Prostate gland (tissue), 2 donors: ENCODE results near the gene GNB2.

Experiments
- POLR2A ChIP-seq: fragments of 450-650 bp; IDR thresholded peaks from one replicate; pipeline ENCODE4 v1.6.1; 2016; ENCODE audit warnings: antibody characterized with exemption, mild to moderate bottlenecking
- POLR2AphosphoS5 ChIP-seq: sonication (generic); formaldehyde crosslinking; IDR thresholded peaks from one replicate; pipeline ENCODE4 v1.6.1; 2017; ENCODE audit warnings: antibody characterized with exemption
- TF ChIP-seq, protein P1 (sequence below), 4 experiments: fragments of 200-600 bp in 2 of 4; fragments of 450-650 bp in 2 of 4; sonication (generic) in 2 of 4; IDR thresholded peaks; 1 replicate in 3 of 4; 2 replicates in 1 of 4; pipeline ENCODE4 v1.5.1; 2016 to 2019; ENCODE audit warnings: antibody characterized with exemption in 4 of 4, mild to moderate bottlenecking in 2 of 4, moderate library complexity in 2 of 4

DNA sequence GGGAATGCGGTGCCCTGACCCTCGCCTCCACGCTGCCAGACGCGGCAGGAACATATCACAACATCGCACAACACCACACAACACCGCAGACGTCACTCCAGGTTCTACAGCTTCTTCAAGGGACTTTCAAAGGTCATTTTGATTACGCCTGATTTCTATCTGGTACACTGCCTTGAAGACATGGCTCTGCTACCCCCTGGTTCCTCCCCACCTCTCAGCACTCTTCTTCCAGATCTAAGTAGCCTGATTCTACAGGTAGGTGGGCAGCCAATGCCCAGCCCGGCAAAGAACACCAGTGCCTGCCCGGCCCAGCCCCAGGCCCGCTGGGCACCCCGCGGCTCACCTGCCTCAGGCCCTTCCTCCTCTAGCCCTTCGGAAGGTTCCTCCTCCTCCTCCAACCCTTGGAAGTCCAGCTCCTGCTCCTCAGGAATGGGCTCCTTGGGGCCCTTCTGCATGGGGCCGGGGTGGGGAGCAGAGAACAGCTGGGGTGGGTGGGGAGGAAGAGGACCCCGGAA is 12.1 kb downstream of the GNB2 start:
- TF ChIP-seq POLR2A (no peak), POLR2AphosphoS5 (no peak)
- TF ChIP-seq, protein P1, sequence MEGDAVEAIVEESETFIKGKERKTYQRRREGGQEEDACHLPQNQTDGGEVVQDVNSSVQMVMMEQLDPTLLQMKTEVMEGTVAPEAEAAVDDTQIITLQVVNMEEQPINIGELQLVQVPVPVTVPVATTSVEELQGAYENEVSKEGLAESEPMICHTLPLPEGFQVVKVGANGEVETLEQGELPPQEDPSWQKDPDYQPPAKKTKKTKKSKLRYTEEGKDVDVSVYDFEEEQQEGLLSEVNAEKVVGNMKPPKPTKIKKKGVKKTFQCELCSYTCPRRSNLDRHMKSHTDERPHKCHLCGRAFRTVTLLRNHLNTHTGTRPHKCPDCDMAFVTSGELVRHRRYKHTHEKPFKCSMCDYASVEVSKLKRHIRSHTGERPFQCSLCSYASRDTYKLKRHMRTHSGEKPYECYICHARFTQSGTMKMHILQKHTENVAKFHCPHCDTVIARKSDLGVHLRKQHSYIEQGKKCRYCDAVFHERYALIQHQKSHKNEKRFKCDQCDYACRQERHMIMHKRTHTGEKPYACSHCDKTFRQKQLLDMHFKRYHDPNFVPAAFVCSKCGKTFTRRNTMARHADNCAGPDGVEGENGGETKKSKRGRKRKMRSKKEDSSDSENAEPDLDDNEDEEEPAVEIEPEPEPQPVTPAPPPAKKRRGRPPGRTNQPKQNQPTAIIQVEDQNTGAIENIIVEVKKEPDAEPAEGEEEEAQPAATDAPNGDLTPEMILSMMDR (IDR thresholded peaks at IDR 0.05), result no peak
